ENCODE measurements around the gene PGBD2. TPM values are rescaled to one million over a fixed set of nuclear protein-coding genes. Genes with fewer than 3 reads are reported as not detected.

PGBD2 gene
- total RNA-seq, 1 experiment from 2014 or later = 6.5 TPM

DNA sequence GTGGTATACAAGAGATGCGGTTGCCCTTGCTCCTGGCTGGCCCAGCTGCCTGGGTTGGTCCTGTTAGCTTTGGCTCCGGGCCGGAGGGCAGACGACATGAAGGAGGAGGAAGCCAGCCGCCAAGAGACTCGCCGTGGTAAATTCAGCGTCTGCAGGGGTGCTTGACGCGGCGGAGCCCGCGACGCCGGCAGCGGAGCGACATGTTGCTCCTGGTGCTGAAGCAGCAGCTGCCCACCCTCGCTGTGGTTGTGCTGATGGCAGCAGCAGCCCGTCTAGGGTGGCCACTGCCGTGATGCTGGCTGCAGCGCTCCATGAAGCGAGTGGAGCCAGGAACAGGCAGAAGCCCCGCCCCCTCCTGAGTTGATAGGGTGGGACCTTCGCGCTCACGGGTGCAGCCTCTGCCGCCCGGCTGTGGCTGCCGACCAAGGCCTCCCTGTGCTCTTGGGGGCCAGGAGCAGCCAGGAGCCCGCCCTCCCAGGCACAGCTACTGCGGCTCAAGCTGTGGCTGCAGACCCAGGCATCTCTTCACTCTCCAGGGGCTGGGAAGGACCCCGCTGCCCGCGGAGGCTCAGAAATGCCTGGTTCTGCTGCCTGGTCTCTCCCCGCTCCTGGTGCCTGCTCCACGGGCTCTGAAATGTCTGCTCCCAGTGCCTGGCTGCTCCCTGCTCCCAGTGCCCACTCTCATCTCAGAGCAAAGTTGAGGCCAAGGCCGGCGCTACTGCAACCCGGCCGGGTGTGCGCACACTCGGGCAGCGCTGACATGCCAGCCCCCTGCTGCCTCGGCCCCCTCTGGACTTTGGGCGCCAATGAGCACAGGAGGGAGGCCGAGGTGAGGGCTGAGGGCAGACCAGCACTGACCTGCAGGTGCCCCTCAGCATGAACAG, 42.8 kb upstream of the PGBD2 start (continued):
- TF ChIP-seq, protein P1, sequence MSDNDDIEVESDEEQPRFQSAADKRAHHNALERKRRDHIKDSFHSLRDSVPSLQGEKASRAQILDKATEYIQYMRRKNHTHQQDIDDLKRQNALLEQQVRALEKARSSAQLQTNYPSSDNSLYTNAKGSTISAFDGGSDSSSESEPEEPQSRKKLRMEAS (CRISPR knock-in tag; IDR thresholded peaks at IDR 0.05) = peak; percentile 29; the same call in 1 of the 2 replicates
- TF ChIP-seq, protein P2, sequence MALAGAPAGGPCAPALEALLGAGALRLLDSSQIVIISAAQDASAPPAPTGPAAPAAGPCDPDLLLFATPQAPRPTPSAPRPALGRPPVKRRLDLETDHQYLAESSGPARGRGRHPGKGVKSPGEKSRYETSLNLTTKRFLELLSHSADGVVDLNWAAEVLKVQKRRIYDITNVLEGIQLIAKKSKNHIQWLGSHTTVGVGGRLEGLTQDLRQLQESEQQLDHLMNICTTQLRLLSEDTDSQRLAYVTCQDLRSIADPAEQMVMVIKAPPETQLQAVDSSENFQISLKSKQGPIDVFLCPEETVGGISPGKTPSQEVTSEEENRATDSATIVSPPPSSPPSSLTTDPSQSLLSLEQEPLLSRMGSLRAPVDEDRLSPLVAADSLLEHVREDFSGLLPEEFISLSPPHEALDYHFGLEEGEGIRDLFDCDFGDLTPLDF (CRISPR knock-in tag; IDR thresholded peaks at IDR 0.05) = no peak
- TF ChIP-seq NFATC4 (CRISPR knock-in tag; IDR thresholded peaks at IDR 0.05) (no peak), JUN (CRISPR knock-in tag; IDR thresholded peaks at IDR 0.05) (no peak), ELF4 (CRISPR knock-in tag; IDR thresholded peaks at IDR 0.05; ENCODE audit: low read depth) (no peak), ESRRA (CRISPR knock-in tag; IDR thresholded peaks at IDR 0.05; ENCODE audit: borderline replicate concordance) (peak; percentile 61; the same call in 1 of the 2 replicates), ZNF219 (CRISPR knock-in tag; IDR thresholded peaks at IDR 0.05; ENCODE audit: borderline replicate concordance) (no peak), CREB1 (CRISPR knock-in tag; IDR thresholded peaks at IDR 0.05) (no peak), MXD4 (CRISPR knock-in tag; IDR thresholded peaks at IDR 0.05; ENCODE audit: borderline replicate concordance) (no peak), ZNF121 (CRISPR knock-in tag; IDR thresholded peaks at IDR 0.05) (no peak), FOXJ3 (CRISPR knock-in tag; IDR thresholded peaks at IDR 0.05; ENCODE audit: borderline replicate concordance) (no peak), FOXP1 (CRISPR knock-in tag; IDR thresholded peaks at IDR 0.05; ENCODE audit: borderline replicate concordance) (peak; percentile 90), CREM (CRISPR knock-in tag; IDR thresholded peaks at IDR 0.05) (peak; percentile 72; the same call in 1 of the 2 replicates), NFYB (CRISPR knock-in tag; conservative IDR thresholded peaks at IDR 0.05; ENCODE audit: low read depth) (no peak)
- TF ChIP-seq, protein P3, sequence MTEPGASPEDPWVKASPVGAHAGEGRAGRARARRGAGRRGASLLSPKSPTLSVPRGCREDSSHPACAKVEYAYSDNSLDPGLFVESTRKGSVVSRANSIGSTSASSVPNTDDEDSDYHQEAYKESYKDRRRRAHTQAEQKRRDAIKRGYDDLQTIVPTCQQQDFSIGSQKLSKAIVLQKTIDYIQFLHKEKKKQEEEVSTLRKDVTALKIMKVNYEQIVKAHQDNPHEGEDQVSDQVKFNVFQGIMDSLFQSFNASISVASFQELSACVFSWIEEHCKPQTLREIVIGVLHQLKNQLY (CRISPR knock-in tag; IDR thresholded peaks at IDR 0.05) = peak; percentile 76; the same call in 1 of the 2 replicates
- TF ChIP-seq, protein P4, sequence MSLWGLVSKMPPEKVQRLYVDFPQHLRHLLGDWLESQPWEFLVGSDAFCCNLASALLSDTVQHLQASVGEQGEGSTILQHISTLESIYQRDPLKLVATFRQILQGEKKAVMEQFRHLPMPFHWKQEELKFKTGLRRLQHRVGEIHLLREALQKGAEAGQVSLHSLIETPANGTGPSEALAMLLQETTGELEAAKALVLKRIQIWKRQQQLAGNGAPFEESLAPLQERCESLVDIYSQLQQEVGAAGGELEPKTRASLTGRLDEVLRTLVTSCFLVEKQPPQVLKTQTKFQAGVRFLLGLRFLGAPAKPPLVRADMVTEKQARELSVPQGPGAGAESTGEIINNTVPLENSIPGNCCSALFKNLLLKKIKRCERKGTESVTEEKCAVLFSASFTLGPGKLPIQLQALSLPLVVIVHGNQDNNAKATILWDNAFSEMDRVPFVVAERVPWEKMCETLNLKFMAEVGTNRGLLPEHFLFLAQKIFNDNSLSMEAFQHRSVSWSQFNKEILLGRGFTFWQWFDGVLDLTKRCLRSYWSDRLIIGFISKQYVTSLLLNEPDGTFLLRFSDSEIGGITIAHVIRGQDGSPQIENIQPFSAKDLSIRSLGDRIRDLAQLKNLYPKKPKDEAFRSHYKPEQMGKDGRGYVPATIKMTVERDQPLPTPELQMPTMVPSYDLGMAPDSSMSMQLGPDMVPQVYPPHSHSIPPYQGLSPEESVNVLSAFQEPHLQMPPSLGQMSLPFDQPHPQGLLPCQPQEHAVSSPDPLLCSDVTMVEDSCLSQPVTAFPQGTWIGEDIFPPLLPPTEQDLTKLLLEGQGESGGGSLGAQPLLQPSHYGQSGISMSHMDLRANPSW (CRISPR knock-in tag; conservative IDR thresholded peaks at IDR 0.05; ENCODE audit: low read depth) = no peak
- TF ChIP-seq, protein P5, sequence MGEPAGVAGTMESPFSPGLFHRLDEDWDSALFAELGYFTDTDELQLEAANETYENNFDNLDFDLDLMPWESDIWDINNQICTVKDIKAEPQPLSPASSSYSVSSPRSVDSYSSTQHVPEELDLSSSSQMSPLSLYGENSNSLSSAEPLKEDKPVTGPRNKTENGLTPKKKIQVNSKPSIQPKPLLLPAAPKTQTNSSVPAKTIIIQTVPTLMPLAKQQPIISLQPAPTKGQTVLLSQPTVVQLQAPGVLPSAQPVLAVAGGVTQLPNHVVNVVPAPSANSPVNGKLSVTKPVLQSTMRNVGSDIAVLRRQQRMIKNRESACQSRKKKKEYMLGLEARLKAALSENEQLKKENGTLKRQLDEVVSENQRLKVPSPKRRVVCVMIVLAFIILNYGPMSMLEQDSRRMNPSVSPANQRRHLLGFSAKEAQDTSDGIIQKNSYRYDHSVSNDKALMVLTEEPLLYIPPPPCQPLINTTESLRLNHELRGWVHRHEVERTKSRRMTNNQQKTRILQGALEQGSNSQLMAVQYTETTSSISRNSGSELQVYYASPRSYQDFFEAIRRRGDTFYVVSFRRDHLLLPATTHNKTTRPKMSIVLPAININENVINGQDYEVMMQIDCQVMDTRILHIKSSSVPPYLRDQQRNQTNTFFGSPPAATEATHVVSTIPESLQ (CRISPR knock-in tag; IDR thresholded peaks at IDR 0.05) = no peak
- TF ChIP-seq, protein P6, sequence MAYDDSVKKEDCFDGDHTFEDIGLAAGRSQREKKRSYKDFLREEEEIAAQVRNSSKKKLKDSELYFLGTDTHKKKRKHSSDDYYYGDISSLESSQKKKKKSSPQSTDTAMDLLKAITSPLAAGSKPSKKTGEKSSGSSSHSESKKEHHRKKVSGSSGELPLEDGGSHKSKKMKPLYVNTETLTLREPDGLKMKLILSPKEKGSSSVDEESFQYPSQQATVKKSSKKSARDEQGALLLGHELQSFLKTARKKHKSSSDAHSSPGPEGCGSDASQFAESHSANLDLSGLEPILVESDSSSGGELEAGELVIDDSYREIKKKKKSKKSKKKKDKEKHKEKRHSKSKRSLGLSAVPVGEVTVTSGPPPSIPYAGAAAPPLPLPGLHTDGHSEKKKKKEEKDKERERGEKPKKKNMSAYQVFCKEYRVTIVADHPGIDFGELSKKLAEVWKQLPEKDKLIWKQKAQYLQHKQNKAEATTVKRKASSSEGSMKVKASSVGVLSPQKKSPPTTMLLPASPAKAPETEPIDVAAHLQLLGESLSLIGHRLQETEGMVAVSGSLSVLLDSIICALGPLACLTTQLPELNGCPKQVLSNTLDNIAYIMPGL (CRISPR knock-in tag; IDR thresholded peaks at IDR 0.05) = peak; percentile 91
- TF ChIP-seq, protein P7, sequence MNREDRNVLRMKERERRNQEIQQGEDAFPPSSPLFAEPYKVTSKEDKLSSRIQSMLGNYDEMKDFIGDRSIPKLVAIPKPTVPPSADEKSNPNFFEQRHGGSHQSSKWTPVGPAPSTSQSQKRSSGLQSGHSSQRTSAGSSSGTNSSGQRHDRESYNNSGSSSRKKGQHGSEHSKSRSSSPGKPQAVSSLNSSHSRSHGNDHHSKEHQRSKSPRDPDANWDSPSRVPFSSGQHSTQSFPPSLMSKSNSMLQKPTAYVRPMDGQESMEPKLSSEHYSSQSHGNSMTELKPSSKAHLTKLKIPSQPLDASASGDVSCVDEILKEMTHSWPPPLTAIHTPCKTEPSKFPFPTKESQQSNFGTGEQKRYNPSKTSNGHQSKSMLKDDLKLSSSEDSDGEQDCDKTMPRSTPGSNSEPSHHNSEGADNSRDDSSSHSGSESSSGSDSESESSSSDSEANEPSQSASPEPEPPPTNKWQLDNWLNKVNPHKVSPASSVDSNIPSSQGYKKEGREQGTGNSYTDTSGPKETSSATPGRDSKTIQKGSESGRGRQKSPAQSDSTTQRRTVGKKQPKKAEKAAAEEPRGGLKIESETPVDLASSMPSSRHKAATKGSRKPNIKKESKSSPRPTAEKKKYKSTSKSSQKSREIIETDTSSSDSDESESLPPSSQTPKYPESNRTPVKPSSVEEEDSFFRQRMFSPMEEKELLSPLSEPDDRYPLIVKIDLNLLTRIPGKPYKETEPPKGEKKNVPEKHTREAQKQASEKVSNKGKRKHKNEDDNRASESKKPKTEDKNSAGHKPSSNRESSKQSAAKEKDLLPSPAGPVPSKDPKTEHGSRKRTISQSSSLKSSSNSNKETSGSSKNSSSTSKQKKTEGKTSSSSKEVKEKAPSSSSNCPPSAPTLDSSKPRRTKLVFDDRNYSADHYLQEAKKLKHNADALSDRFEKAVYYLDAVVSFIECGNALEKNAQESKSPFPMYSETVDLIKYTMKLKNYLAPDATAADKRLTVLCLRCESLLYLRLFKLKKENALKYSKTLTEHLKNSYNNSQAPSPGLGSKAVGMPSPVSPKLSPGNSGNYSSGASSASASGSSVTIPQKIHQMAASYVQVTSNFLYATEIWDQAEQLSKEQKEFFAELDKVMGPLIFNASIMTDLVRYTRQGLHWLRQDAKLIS (CRISPR knock-in tag; IDR thresholded peaks at IDR 0.05; ENCODE audit: borderline replicate concordance) = no peak
- TF ChIP-seq, protein P8, sequence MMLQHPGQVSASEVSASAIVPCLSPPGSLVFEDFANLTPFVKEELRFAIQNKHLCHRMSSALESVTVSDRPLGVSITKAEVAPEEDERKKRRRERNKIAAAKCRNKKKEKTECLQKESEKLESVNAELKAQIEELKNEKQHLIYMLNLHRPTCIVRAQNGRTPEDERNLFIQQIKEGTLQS (CRISPR knock-in tag; conservative IDR thresholded peaks at IDR 0.05) = no peak
